ENCODE measurements around the gene EPYC. TPM values are rescaled to one million over a fixed set of nuclear protein-coding genes. Genes with fewer than 3 reads are reported as not detected.
A peak's percentile ranks its signal among the peaks of the same experiment; 100 is the strongest.
"Not testable (repeated sequence)": the region's sequence is repeated elsewhere in the genome, so short reads cannot be mapped to it uniquely, and the experiment has no call there.

EPYC gene
- polyA plus RNA-seq, 4 donors = 0.14 to 0.64 TPM; not detected in 2

DNA sequence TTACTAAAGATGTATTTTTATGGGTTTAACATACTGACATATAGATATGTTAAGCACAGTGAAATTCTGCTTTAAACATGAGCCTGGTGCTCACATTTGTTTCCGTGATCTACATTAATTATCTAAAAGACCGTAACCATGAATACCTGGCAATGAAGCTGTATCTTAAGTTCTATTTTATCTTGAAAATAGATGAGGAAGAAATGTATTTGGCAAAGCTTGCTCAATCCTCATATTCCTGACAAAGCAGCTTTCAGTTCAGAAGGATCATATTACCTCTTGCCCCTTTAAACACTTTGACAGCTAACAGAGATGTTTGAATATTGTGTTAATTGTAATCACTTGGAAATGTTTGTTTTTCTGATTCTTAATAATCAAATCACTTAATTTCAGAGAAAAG lies 9.8 kb downstream of the EPYC start:
- no peak for DNase-seq (ENCODE audit: low read depth in 4 of 4, low spot score in 3 of 4)

- no peak for DNase-seq (ENCODE audit: low read depth in 4 of 4, low spot score in 3 of 4)
These were observed 12.8 kb downstream of the EPYC start for GRCh38 chr12:90991952-90992465.

GRCh38 chr12:90990611-90991010 lies 14.2 kb downstream of the EPYC start:
- no peak for DNase-seq (ENCODE audit: low read depth in 4 of 4, low spot score in 3 of 4)

DNA sequence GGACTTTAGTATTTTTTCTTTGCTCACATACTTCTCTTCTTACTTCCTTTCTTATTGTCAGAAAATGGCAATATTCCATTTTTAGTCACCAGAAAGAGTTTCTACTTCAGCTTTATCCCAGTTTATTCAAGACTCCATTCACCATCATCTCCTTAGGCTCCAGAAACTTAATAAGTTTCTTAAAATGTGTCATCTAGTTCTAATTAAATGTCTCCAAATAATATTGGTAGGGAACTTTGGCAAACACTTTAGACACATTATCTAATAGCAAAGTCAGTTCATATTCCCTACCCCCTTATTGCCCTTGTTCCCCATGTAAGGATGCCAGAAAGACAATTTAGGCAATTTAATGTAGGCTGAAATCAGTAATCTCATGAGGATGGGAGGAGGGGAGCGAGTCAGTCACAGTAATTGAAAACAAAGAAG lies 15.1 kb downstream of the EPYC start:
- no peak for DNase-seq (ENCODE audit: low read depth in 4 of 4, low spot score in 3 of 4)

DNA sequence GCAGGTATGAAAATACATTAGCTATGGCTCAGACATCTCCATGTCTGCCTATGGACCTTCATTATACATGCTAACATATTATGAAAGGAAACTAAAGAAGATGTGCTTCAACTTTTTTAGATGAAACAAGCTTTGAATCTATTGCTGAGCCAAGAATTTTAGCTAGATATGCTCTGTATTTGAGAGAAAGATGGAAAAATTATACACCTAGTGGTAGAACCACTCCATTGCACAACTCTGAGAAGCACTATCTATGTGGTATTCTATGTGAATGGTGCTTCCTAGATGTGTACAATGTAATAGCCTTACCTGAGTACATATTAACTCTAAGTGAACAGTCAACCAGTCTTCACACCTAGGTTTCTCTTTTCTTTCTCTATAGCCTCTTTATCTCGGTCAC lies 17.3 kb downstream of the EPYC start:
- no peak for DNase-seq (ENCODE audit: low read depth in 4 of 4, low spot score in 3 of 4)

- DNase-seq (ENCODE audit: low read depth in 4 of 4, low spot score in 3 of 4) = no peak
These were observed 17.7 kb downstream of the EPYC start for GRCh38 chr12:90987101-90987500.

DNA sequence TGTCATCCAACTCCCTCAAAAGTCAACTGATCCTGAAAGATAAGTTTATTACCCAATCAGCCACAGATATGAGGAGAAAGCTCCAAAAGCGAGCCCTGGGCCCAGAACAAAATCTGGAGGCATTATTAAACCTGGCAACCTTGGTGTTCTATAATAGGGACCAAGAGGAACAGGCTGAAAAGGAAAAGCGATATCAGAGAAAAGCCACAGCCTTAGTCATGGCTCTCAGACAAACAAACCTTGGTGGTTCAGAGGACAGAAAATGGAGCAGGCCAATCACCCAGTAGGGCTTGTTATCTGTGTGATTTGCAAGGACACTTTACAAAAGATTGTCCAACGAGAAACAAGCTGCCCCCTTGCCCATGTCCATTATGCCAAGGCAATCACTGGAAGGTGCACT lies 19.4 kb downstream of the EPYC start:
- not testable (repeated sequence) for DNase-seq (ENCODE audit: low read depth in 4 of 4, low spot score in 3 of 4)

DNA sequence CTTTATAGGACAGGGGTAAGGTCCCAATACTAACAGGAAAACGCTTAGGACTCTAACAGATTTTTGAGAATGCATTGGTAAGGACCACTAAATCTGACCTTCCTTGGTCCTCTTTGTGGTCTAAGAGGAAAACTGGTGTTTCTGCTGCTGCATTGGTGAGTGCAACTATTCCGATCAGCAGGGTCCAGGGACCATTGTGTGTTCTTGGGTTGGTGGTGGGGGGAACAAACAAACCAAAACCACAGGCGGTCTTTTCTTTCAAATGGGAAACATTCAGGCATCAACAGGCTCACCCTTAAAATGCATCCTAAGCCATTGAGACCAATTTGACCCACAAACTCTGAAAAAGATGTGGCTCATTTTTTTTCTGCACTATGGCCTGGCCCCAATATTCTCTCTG lies 20.7 kb downstream of the EPYC start:
- DNase-seq (ENCODE audit: low read depth in 4 of 4, low spot score in 3 of 4) = no peak

- no peak for DNase-seq (ENCODE audit: low read depth in 4 of 4, low spot score in 3 of 4)
These were observed 22.6 kb downstream of the EPYC start for GRCh38 chr12:90982170-90982569.

DNA sequence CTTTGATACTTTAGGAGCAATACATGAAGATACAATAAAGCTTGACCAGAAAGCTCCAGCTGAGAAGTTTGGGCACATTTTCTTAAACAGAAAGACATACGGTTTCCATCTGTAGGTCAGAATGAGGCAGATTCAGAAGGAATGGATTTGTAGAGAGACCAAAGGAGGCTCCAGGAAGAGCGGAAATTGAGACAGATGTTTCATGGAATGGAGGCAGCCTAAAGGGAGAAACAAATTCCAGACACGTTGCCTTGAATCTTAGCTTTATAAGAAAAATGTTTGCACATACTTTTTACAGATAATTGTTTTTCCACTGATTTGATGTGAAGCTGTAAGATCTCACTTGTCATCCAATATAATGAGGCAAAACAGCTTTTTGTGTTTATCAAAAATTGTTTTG lies 24.8 kb downstream of the EPYC start:
- peak in 3 of 4 donors; percentile 37 to 40 (median 38) for DNase-seq (ENCODE audit: low read depth in 4 of 4, low spot score in 3 of 4)

DNA sequence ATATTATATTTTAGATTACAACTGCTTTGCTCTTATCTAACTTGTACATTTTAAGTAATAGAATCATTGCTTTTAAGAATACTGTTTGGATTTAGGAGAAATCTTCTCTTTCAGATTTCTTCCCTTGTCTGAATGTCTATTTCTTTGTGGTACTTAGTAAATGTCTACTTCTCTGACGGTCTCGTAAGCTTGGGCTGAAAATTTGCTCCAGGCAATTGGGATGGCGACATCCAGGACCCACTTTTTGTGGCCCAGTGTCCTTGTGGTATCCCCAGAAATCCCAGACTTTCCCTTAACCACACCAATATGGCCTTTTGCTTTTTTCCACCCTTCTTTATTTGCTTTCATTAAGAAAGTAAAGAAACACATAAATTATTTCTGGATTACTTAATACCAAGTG lies 25.8 kb downstream of the EPYC start:
- DNase-seq (ENCODE audit: low read depth in 4 of 4, low spot score in 3 of 4) = no peak

- DNase-seq (ENCODE audit: low read depth in 4 of 4, low spot score in 3 of 4) = peak in 2 of 4 donors; percentile 30 to 47
These were observed 26.5 kb downstream of the EPYC start for GRCh38 chr12:90978117-90978770.

DNA sequence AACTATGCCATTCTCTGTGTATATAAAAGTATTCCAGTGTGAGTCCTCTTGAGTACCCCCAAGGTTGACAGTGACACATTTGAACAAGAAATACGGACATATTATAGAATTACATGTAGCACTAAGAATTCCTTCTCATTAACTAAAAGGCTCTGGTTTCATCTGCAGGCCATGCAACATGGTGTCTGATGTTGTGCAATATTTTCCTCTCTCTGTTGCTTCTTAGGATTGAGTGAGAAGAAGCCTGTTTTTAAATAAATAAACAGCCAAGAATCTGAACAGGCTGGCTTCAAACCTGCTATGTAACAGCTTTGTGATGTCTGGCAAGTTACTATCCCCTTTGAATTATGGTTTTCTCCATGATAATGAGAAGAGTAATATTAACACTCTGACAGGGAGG lies 27.5 kb downstream of the EPYC start:
- DNase-seq (ENCODE audit: low read depth in 4 of 4, low spot score in 3 of 4) = no peak

DNA sequence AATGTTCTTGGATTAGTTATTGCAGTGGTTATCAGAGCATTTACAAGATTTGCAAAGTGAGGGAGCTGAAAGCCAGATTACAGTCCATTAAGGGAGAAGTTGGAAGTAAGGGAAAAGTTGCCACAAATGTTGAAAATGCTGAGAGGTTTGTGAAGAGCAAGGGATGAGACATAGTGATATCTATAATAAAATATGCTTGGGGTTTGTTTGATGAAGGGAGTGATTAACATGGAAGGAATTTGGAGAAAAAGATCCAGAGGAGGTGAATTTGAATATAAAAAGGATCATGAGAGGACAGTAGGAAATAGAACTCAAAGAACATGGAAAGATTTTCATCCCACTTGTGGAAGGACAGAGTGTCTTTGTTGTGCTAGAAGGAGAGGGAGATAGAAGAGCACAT lies 30.5 kb downstream of the EPYC start:
- no peak for DNase-seq (ENCODE audit: low read depth in 4 of 4, low spot score in 3 of 4)

DNA sequence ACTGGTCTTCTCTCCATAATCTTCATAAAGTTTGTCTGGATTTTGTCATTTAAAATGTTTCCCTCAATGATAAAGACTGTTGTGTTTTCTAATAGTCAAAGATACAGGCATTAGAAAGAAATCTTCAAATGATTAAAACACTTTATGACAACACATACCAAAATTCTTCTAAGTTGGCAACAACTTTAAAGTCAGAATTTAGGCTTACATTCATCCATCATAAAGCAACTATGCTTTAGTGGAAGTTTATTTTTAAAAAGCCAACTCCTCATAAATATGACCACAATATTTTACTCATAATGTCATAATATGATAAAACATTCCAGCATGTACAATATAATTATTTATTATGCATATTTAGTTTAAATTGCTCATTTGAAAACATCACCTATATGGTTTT lies 32.5 kb downstream of the EPYC start:
- DNase-seq (ENCODE audit: low read depth in 4 of 4, low spot score in 3 of 4) = no peak

DNA sequence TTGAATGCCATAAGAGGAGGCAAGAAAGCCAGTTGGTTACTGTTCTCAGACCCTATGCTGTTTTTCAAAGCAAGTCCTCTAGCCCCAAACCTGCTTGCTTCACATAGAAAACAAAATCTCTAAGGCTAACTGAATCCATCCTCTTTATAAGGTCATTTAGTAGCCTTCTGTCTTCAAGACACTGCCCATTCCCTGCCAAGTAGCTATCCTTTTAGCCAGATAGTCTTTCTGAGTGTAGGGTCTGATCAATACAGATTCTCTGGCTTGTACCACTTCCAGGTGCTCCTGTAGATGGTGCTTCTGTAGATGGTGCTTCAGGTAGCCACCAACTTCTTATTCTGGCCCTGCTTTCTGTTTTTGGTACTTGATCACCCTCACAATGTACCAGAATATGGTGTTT lies 33.9 kb downstream of the EPYC start:
- no peak for DNase-seq (ENCODE audit: low read depth in 4 of 4, low spot score in 3 of 4)

DNA sequence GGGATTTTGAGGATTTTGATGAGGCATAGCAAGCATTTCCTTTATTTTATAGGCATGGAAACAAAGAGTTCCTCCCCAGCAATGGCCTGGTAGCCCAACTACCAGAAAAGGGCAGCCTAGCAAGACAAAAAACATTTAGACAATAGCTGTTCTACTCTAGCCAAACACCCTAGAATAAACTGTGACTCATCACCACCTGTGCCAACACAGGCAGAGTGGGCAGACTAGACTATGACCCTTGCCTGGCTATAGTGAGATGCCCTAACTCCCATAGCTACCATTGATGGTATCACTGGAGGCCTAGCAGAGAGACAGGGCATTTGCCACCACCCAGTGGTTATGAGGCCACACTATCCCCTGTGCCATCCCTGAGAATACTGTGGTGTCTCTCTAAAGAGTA lies 34.3 kb downstream of the EPYC start:
- no peak for DNase-seq (ENCODE audit: low read depth in 4 of 4, low spot score in 3 of 4)

GRCh38 chr12:90969851-90970250 lies 34.9 kb downstream of the EPYC start:
- no peak for DNase-seq (ENCODE audit: low read depth in 4 of 4, low spot score in 3 of 4)

DNA sequence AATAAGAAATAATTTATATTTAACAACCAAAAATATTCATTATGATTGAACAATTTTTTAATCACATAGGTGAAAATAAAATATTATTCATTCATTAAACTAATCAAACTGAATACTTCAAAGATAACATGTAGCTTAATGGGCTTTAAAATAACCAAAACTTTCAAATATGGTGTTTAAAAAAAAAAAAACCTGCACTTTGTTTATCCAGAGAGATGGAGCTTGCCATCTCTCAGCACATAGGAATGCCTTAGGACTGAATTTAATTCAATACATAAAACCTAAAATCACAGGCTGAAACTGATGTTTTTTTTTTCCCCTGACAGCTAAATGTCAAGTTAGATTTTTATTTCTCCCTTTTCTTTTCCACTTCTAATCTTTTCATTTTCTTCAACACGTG lies 35.4 kb downstream of the EPYC start:
- no peak for DNase-seq (ENCODE audit: low read depth in 4 of 4, low spot score in 3 of 4)

GRCh38 chr12:90965204-90965603 lies 39.6 kb downstream of the EPYC start:
- no peak for DNase-seq (ENCODE audit: low read depth in 4 of 4, low spot score in 3 of 4)

- DNase-seq (ENCODE audit: low read depth in 4 of 4, low spot score in 3 of 4) = no peak
These were observed 40.2 kb downstream of the EPYC start for GRCh38 chr12:90964616-90965015.

- no peak for DNase-seq (ENCODE audit: low read depth in 4 of 4, low spot score in 3 of 4)
These were observed 40.8 kb downstream of the EPYC start for GRCh38 chr12:90963946-90964345.

DNA sequence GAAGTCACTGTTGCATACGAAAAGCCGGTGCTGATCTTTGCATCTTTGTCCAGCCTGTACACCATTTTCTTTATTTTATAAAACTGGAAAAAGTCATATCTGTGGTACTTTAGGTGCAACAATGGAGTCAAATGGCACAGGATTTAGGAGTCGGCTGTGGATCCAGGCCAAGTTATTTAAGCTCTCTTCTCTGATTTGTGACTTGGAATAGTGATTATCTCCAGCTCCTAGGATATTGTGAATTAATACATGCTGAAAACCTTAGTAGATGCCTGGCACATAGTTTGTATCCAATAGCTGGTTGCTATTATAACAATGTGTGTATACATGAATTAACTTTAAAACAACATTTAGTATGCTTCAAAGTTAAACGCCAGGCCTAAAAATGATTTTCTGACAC lies 43.6 kb downstream of the EPYC start:
- no peak for DNase-seq (ENCODE audit: low read depth in 4 of 4, low spot score in 3 of 4)

Data from left renal pelvis (tissue), 4 donors.